COLO668 (cell line): Measurements from ENCODE around the gene RTN4IP1.

Source experiments
- DNase-seq: peaks from one replicate; lab custom pipeline; 2025; ENCODE audit not compliant: unreplicated experiment; lab: John Stamatoyannopoulos, UW

The RTN4IP1 gene

GRCh38 chr6:106525107-106525881 is 104.0 kb downstream of the RTN4IP1 start:
- DNase-seq = no peak

- DNase-seq = no peak
Measured at GRCh38 chr6:106522562-106523250, 106.6 kb downstream of the RTN4IP1 start.
